ENCODE results near the gene BMP8B.
"Not testable (repeated sequence)": the region's sequence is repeated elsewhere in the genome, so short reads cannot be mapped to it uniquely, and the experiment has no call there.

BMP8B gene

GRCh38 chr1:39776886-39777285 is 11.8 kb downstream of the BMP8B start:
- no peak for DNase-seq

GRCh38 chr1:39776400-39776713 is 12.3 kb downstream of the BMP8B start:
- DNase-seq = no peak

- DNase-seq = not testable (repeated sequence)
These were observed 12.8 kb downstream of the BMP8B start for GRCh38 chr1:39775676-39776399.

GRCh38 chr1:39775141-39775540 is 13.5 kb downstream of the BMP8B start:
- not testable (repeated sequence) for DNase-seq

GRCh38 chr1:39773369-39773979 is 15.2 kb downstream of the BMP8B start:
- not testable (repeated sequence) for DNase-seq

GRCh38 chr1:39771022-39771532 is 17.6 kb downstream of the BMP8B start, which contains the start of gene OXCT2:
TSS of gene OXCT2 (minus strand) at chr1:39771348. CDS start at chr1:39771255, 93 bp downstream.
- not testable (repeated sequence) for DNase-seq

- peak; percentile 54 to 59 for DNase-seq
These were observed 18.3 kb downstream of the BMP8B start for GRCh38 chr1:39770100-39771021.

- DNase-seq = not testable (repeated sequence)
These were observed 19.2 kb downstream of the BMP8B start for GRCh38 chr1:39769502-39769901.

- DNase-seq = not testable (repeated sequence)
These were observed 22.2 kb downstream of the BMP8B start for GRCh38 chr1:39766466-39766865.

- DNase-seq = not testable (repeated sequence)
These were observed 24.2 kb downstream of the BMP8B start for GRCh38 chr1:39764512-39764911.

GRCh38 chr1:39763619-39764374 is 24.9 kb downstream of the BMP8B start:
- not testable (repeated sequence) for DNase-seq

- no peak for DNase-seq
These were observed 25.8 kb downstream of the BMP8B start for GRCh38 chr1:39762550-39763540.

- DNase-seq = no peak
These were observed 27.0 kb downstream of the BMP8B start for GRCh38 chr1:39761557-39762260.

- no peak for DNase-seq
These were observed 27.6 kb downstream of the BMP8B start for GRCh38 chr1:39761016-39761415.

- no peak for DNase-seq
These were observed 28.3 kb downstream of the BMP8B start for GRCh38 chr1:39760074-39761008.

GRCh38 chr1:39759436-39759726 is 29.3 kb downstream of the BMP8B start:
- no peak for DNase-seq

- no peak for DNase-seq
These were observed 29.9 kb downstream of the BMP8B start for GRCh38 chr1:39758556-39759435.

GRCh38 chr1:39757501-39757900 is 31.2 kb downstream of the BMP8B start:
- no peak for DNase-seq
